Measurements from ENCODE around the gene PSMB7. TPM values are rescaled to one million over a fixed set of nuclear protein-coding genes. Genes with fewer than 3 reads are reported as not detected.

The PSMB7 gene
- total and polyA plus RNA-seq, 4 experiments from 2014 or later, result 56.9 to 226 (median 113) TPM

GRCh38 chr9:124347968-124348358 lies 67.3 kb downstream of the PSMB7 start:
- peaks cover 32% of the 10 kb centered on the region for H3K36me3 ChIP-seq (ENCODE audit: insufficient read depth, low read length)
- H3K9me3 Mint-ChIP-seq, result peaks cover 0 to 2% (median 0%) of the 10 kb centered on the region in 8 donors
- no peak overlapping the region for H3K4me3 ChIP-seq (ENCODE audit: low read length in 2 of 2)
- no peaks in the 10 kb centered on the region for H3K9me3 ChIP-seq (ENCODE audit: control insufficient read depth in 1 of 2, low read length in 2 of 2)
- intact Hi-C loops (cut with micrococcal nuclease), result no loop called here
- H3K36me3 Mint-ChIP-seq, result peaks cover 28 to 63% of the 10 kb centered on the region in 2 donors
- peak overlapping the region in 1 of 7 donors; percentile 14 for H3K27ac Mint-ChIP-seq
- CTCF ChIA-PET (ENCODE audit: partially characterized antibody), result interaction anchor here (1.4 kb wide), 1 partner anchor 29 kb away, joined by 3 read pairs; no protein-coding TSS in a partner anchor
- peaks cover 0 to 4% (median 0%) of the 10 kb centered on the region in 4 donors for H3K4me1 Mint-ChIP-seq
- POLR2A ChIA-PET (ENCODE audit: partially characterized antibody), result no interaction called here
- no peaks in the 10 kb centered on the region for H3K27me3 Mint-ChIP-seq
- DNase-seq, result no peak
- no peaks in the 10 kb centered on the region for H3K4me1 ChIP-seq (ENCODE audit: insufficient read depth, low read length)
- no peak overlapping the region for H3K4me3 Mint-ChIP-seq
- no peaks in the 10 kb centered on the region for H3K27me3 ChIP-seq (ENCODE audit: insufficient read depth, low read length)
- H3K27ac ChIP-seq (ENCODE audit: low read depth, low read length), result no peak overlapping the region

- H3K9me3 ChIP-seq (ENCODE audit: control insufficient read depth in 1 of 2, low read length in 2 of 2), result no peaks in the 10 kb centered on the region
- H3K4me1 ChIP-seq (ENCODE audit: insufficient read depth, low read length), result no peaks in the 10 kb centered on the region
- Mint-ChIP-seq H3K4me1 (peaks cover 0 to 4% (median 0%) of the 10 kb centered on the region in 4 donors), H3K9me3 (peaks cover 0 to 2% (median 0%) of the 10 kb centered on the region in 8 donors), H3K36me3 (peaks cover 23 to 59% of the 10 kb centered on the region in 2 donors), H3K27me3 (no peaks in the 10 kb centered on the region), H3K27ac (peak overlapping the region in 1 of 7 donors; percentile 59), H3K4me3 (no peak overlapping the region)
- ChIA-PET POLR2A (ENCODE audit: partially characterized antibody) (no interaction called here), CTCF (ENCODE audit: partially characterized antibody) (interaction anchor here (1.4 kb wide), 1 partner anchor 28 kb away, joined by 3 read pairs; no protein-coding TSS in a partner anchor)
- no peak overlapping the region for H3K27ac ChIP-seq (ENCODE audit: low read depth, low read length)
- DNase-seq, result no peak
- intact Hi-C loops (cut with micrococcal nuclease), result no loop called here
- H3K4me3 ChIP-seq (ENCODE audit: low read length in 2 of 2), result no peak overlapping the region
- H3K27me3 ChIP-seq (ENCODE audit: insufficient read depth, low read length), result no peaks in the 10 kb centered on the region
- peaks cover 26% of the 10 kb centered on the region for H3K36me3 ChIP-seq (ENCODE audit: insufficient read depth, low read length)
These were observed 67.9 kb downstream of the PSMB7 start for GRCh38 chr9:124347206-124347967.

DNA sequence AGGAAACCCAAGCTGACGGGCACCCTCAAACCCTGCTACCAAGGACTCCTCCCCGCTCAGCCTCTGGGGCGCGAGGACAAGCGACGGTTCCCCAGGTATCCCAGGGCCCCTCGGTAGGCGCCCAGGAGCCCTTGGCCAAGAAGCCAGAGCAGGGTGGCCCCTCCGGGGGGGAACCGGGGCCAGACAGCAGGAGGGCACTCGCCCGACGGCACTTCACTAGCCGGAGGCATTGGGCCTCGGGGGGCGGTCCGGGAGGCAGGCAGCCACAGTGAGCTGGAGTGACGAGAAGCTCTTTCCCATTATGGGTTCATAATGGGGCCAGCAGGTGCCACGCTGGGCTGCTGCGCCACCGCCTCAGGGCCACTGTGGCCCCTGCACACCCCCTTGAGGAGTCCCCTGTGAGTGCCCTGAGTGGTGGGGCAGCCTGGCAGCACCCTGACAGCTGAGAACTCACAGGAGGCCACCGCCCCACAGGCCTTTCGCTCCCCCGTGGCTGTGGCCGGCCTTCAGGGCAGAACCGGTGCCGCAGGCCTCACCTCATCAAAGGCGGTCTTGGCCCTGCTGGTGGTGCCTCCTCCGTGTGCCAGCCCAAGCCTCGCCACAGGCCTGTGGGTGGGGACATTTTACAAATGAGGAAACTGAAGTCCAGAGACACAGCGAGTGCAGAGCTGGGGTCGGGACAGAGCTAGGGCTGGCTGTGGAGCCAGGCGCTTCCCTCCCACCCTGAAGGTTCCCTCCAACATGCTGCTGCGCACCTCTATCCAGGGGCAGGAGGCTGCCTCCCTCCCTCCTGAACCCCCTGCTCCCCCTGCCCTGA lies 68.7 kb downstream of the PSMB7 start:
- Mint-ChIP-seq H3K27ac (no peak overlapping the region), H3K4me3 (no peak overlapping the region), H3K27me3 (no peaks in the 10 kb centered on the region), H3K4me1 (peaks cover 0 to 4% (median 0%) of the 10 kb centered on the region in 4 donors), H3K36me3 (peaks cover 15 to 53% of the 10 kb centered on the region in 2 donors), H3K9me3 (peaks cover 0 to 2% (median 0%) of the 10 kb centered on the region in 8 donors)
- intact Hi-C loops (cut with micrococcal nuclease), result no loop called here
- peaks cover 24% of the 10 kb centered on the region for H3K36me3 ChIP-seq (ENCODE audit: insufficient read depth, low read length)
- ChIA-PET CTCF (ENCODE audit: partially characterized antibody) (no interaction called here), POLR2A (ENCODE audit: partially characterized antibody) (no interaction called here)
- no peak overlapping the region for H3K27ac ChIP-seq (ENCODE audit: low read depth, low read length)
- H3K4me3 ChIP-seq (ENCODE audit: low read length in 2 of 2), result no peak overlapping the region
- H3K27me3 ChIP-seq (ENCODE audit: insufficient read depth, low read length), result no peaks in the 10 kb centered on the region
- no peaks in the 10 kb centered on the region for H3K9me3 ChIP-seq (ENCODE audit: control insufficient read depth in 1 of 2, low read length in 2 of 2)
- H3K4me1 ChIP-seq (ENCODE audit: insufficient read depth, low read length), result no peaks in the 10 kb centered on the region
- DNase-seq, result no peak

DNA sequence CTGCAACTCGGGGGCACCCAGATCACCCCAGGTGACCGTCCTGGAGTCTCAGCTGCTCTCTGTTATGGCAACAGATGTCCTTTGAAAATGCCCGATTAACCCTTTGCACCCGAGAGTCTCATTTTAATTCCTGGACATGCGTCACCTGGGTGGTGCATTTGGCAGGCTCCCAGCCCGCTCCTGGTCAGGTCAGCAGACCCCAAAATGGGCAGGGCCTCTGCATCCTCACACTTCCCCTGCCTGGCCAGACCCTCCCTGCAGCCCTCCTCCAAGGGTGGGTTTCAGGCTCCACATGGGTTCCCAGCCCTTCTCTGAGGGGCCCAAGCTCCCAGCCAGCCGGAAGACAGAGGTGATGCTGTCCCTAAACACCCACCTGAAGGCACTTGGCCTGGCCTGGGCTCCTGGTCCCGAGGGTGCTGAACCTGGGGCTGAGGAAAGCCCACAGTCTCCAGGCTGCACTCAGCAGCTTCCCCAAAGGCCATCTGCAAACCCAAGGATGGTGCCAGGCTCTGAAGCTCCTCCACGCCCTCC lies 69.4 kb downstream of the PSMB7 start:
- Histone ChIP-seq H3K9me3 (ENCODE audit: control insufficient read depth in 1 of 2, low read length in 2 of 2) (no peaks in the 10 kb centered on the region), H3K27ac (ENCODE audit: low read depth, low read length) (no peak overlapping the region), H3K27me3 (ENCODE audit: insufficient read depth, low read length) (no peaks in the 10 kb centered on the region), H3K36me3 (ENCODE audit: insufficient read depth, low read length) (peaks cover 16% of the 10 kb centered on the region), H3K4me1 (ENCODE audit: insufficient read depth, low read length) (no peaks in the 10 kb centered on the region), H3K4me3 (ENCODE audit: low read length in 2 of 2) (no peak overlapping the region)
- POLR2A ChIA-PET (ENCODE audit: partially characterized antibody), result no interaction called here
- intact Hi-C loops (cut with micrococcal nuclease), result no loop called here
- DNase-seq, result no peak
- CTCF ChIA-PET (ENCODE audit: partially characterized antibody), result no interaction called here
- Mint-ChIP-seq H3K27me3 (no peaks in the 10 kb centered on the region), H3K4me1 (peaks cover 0 to 4% (median 0%) of the 10 kb centered on the region in 4 donors), H3K9me3 (peaks cover 0 to 2% (median 0%) of the 10 kb centered on the region in 8 donors), H3K4me3 (no peak overlapping the region), H3K36me3 (peaks cover 9 to 48% of the 10 kb centered on the region in 2 donors), H3K27ac (peak overlapping the region in 2 of 7 donors; percentile 24 to 51)

DNA sequence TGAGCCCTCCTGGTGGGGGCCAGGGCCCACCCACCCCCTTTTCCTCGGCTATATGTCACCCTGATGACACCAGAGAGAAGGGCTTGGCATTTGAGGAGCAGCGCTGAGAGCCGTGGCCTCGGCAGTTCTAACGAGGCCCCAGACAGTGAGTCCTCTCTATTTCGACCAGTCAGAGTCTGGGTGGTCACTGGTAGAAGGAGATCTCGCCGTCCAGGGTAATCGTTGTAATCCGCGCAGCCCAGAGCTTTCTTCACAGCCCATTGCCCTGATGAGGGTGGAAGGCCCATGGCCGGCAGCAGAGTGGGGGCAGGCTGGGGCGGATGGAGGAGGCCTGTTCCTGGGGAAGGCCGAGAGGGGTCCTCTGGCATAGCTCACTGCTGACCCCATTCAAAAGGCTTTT lies 70.2 kb downstream of the PSMB7 start:
- Mint-ChIP-seq H3K27me3 (no peaks in the 10 kb centered on the region), H3K27ac (peak overlapping the region in 1 of 7 donors; percentile 24), H3K9me3 (peaks cover 0 to 2% (median 0%) of the 10 kb centered on the region in 8 donors), H3K4me1 (peaks cover 0 to 4% (median 0%) of the 10 kb centered on the region in 4 donors), H3K4me3 (no peak overlapping the region), H3K36me3 (peaks cover 4 to 41% of the 10 kb centered on the region in 2 donors)
- Histone ChIP-seq H3K36me3 (ENCODE audit: insufficient read depth, low read length) (peaks cover 11% of the 10 kb centered on the region), H3K9me3 (ENCODE audit: control insufficient read depth in 1 of 2, low read length in 2 of 2) (no peaks in the 10 kb centered on the region), H3K27ac (ENCODE audit: low read depth, low read length) (no peak overlapping the region), H3K4me1 (ENCODE audit: insufficient read depth, low read length) (no peaks in the 10 kb centered on the region), H3K4me3 (ENCODE audit: low read length in 2 of 2) (no peak overlapping the region), H3K27me3 (ENCODE audit: insufficient read depth, low read length) (no peaks in the 10 kb centered on the region)
- no peak for DNase-seq
- intact Hi-C loops (cut with micrococcal nuclease), result no loop called here
- CTCF ChIA-PET (ENCODE audit: partially characterized antibody), result no interaction called here
- POLR2A ChIA-PET (ENCODE audit: partially characterized antibody), result no interaction called here

DNA sequence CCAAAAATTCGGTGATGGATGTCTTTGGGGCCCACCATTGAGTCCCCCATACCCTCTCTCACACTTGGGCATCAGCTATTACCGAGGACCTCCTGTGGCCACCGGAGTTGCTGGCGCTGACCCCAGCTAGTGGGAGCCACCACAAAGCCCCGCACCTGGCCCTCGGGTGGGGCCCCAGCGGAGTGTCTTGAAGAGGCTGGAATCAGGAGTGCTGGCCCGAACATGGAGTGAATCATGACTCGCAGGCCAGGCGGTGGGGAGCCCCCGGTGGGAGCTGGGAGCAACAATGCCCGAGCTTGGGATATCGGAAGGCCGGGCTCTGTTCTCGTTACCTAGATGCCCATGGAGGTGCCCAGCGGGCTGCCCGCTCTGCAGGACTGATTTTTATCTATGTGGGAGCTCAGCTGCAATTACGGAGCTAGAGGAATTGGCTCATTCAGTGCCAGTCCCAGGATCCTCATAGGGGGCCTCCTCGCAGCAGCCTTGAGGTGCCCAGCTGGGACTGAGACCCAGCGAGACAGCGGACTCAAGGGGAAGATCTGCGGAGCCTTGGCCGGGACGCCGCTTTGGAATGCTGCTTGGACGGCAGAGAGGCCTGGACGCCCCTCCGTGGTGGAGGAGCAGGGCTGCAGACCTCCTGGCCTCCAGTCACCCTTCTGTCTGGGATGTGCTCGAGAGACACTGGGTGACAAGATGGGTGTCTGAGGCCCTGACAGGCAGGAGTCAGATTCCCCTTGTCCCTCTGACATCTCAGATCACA lies 70.8 kb downstream of the PSMB7 start:
- H3K4me1 Mint-ChIP-seq, result peaks cover 0 to 4% (median 0%) of the 10 kb centered on the region in 4 donors
- Histone ChIP-seq H3K4me3 (ENCODE audit: low read length in 2 of 2) (no peak overlapping the region), H3K4me1 (ENCODE audit: insufficient read depth, low read length) (no peaks in the 10 kb centered on the region), H3K36me3 (ENCODE audit: insufficient read depth, low read length) (peaks cover 11% of the 10 kb centered on the region), H3K27ac (ENCODE audit: low read depth, low read length) (no peak overlapping the region), H3K9me3 (ENCODE audit: control insufficient read depth in 1 of 2, low read length in 2 of 2) (no peaks in the 10 kb centered on the region), H3K27me3 (ENCODE audit: insufficient read depth, low read length) (no peaks in the 10 kb centered on the region)
- ChIA-PET CTCF (ENCODE audit: partially characterized antibody) (no interaction called here), POLR2A (ENCODE audit: partially characterized antibody) (no interaction called here)
- intact Hi-C loops (cut with micrococcal nuclease), result no loop called here
- peaks cover 0 to 2% (median 0%) of the 10 kb centered on the region in 8 donors for H3K9me3 Mint-ChIP-seq
- peak overlapping the region in 1 of 7 donors; percentile 69 for H3K27ac Mint-ChIP-seq
- H3K4me3 Mint-ChIP-seq, result no peak overlapping the region
- DNase-seq, result no peak
- H3K27me3 Mint-ChIP-seq, result no peaks in the 10 kb centered on the region
- H3K36me3 Mint-ChIP-seq, result peaks cover 4 to 38% of the 10 kb centered on the region in 2 donors

All from CD4-positive, alpha-beta memory T cell (primary cell).